ENCODE results near the gene HBE1.

The HBE1 gene

DNA sequence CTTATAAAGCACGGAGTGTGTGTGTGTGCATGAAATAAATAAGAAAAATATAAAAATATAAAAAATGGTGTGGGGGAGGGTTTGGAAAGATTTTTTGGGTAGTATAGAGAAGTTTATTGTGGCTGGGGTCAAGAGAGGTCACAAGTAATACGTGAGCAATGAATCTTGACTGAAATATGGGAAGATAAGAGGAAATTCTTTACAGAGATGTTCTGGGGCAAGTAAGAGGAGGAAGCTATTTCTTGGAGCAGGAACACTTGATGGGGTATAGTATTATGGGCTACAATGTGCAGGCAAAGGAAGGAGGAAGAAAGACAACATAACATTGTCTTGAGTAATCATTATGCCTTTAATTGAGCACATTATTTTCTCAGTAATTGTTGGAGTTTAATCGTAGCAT, 37.6 kb downstream of the HBE1 start:
- no peak for DNase-seq

DNA sequence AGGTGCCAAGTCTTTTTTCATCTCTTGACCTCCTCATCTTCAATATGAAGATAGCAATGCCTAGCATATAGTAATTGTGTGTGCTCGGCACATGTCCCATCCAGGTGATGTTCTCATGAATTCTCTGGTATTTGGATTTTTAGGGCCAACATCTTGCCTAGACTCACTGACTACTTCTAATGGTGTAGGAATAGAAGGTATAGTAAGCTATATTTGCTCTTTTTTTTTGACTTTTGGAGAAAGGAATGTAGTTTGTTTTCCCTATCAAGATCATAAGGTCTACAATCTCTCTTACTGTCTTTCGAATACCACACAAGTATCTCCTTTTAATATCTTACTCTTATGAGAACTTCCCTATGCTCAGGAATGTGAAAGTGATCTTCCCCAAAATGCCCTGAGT, 38.6 kb downstream of the HBE1 start:
- no peak for DNase-seq

DNA sequence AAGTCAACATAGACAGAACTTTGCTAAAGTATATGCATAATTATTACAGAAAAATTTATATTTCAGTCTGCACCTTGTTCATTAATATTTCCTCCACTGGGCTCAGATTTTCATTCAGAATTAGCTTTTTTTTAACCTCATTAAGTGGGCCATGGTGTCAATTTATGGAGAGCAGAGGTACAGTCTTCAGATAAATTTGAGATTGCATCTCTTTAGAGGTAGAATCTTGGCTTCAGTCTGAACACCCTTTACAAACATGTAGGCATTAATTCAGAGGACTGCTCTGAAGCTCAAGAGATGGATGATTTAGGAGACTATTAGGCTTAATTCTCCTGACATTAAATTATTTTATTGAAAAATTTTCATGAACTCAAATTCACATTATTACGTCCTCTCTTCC, 39.5 kb downstream of the HBE1 start:
- DNase-seq: no peak

DNA sequence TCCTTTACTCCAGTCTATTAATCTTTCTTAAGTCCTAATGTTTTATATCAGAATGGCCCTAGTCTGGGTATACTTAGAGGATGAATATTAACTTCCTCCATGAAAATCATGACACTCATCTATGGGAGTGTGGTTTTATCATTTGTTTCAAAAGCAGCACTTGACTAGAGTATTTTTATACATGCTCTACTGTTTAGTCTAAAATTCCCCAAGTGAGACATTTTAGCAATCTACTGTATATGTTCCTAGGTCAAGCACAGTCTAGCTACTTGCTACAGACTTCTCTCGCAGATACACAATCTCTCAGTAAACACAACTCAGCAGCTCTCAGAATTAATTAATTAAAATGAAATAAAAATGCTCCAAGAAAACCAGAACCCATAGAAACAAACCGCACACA, 39.9 kb downstream of the HBE1 start:
- DNase-seq: no peak

DNA sequence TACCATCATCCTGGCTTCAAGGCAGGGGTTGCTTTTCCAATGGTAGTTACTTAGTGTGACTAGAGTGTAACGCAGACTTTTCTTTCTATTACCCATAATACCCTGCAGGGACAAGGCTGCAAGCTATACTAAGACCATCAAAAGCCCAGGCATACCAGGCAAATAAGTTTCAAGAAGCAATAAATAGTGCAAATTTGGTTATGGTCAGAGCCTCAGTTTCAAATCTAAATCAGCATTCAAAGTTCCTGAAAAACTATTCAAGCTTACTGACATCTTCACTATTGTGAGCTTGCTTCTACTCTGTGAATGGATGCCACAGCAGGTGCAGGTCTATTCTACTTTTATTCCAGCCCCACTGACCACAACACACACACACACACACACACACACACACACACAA, 40.4 kb downstream of the HBE1 start:
- DNase-seq: no peak

DNA sequence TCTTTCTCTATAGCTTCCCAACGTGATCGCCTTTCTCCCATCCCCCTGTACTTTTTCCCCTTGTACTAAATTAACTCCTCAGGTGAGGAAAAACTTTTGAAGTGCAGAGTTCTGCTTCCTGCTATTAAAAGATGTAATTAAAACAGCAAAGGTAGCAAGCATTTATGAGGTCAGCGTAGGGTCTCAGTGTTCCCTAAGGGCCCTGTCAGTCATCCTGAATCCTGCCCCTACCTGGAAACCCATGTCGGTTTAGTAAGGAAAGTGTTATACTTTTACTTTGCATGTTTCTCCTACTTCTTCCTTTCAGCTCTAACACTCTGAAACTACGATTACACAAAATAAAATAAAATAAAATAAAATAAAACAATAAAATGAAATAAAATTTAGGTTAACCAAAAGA, 41.6 kb downstream of the HBE1 start:
- DNase-seq: no peak

DNA sequence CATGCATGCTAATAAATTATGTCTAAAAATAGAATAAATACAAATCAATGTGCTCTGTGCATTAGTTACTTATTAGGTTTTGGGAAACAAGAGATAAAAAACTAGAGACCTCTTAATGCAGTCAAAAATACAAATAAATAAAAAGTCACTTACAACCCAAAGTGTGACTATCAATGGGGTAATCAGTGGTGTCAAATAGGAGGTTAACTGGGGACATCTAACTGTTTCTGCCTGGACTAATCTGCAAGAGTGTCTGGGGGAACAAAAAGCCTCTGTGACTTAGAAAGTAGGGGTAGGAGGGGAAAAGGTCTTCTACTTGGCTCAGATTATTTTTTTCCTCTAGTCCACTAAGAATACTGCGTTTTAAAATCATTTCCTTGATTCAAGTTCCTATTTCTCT, 42.1 kb downstream of the HBE1 start:
- DNase-seq: no peak

DNA sequence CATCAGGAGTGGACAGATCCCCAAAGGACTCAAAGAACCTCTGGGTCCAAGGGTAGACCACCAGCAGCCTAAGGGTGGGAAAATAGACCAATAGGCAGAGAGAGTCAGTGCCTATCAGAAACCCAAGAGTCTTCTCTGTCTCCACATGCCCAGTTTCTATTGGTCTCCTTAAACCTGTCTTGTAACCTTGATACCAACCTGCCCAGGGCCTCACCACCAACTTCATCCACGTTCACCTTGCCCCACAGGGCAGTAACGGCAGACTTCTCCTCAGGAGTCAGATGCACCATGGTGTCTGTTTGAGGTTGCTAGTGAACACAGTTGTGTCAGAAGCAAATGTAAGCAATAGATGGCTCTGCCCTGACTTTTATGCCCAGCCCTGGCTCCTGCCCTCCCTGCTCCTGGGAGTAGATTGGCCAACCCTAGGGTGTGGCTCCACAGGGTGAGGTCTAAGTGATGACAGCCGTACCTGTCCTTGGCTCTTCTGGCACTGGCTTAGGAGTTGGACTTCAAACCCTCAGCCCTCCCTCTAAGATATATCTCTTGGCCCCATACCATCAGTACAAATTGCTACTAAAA, 42.9 kb downstream of the HBE1 start, which contains the start of gene HBB:
Gene HBB, minus strand, starts transcription at position 340 of the 579 bp plus-strand sequence. Its CDS starts 50 bp downstream, at position 290.
- DNase-seq: no peak

DNA sequence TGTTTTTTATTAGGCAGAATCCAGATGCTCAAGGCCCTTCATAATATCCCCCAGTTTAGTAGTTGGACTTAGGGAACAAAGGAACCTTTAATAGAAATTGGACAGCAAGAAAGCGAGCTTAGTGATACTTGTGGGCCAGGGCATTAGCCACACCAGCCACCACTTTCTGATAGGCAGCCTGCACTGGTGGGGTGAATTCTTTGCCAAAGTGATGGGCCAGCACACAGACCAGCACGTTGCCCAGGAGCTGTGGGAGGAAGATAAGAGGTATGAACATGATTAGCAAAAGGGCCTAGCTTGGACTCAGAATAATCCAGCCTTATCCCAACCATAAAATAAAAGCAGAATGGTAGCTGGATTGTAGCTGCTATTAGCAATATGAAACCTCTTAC, 44.3 kb downstream of the HBE1 start:
- DNase-seq: no peak

DNA sequence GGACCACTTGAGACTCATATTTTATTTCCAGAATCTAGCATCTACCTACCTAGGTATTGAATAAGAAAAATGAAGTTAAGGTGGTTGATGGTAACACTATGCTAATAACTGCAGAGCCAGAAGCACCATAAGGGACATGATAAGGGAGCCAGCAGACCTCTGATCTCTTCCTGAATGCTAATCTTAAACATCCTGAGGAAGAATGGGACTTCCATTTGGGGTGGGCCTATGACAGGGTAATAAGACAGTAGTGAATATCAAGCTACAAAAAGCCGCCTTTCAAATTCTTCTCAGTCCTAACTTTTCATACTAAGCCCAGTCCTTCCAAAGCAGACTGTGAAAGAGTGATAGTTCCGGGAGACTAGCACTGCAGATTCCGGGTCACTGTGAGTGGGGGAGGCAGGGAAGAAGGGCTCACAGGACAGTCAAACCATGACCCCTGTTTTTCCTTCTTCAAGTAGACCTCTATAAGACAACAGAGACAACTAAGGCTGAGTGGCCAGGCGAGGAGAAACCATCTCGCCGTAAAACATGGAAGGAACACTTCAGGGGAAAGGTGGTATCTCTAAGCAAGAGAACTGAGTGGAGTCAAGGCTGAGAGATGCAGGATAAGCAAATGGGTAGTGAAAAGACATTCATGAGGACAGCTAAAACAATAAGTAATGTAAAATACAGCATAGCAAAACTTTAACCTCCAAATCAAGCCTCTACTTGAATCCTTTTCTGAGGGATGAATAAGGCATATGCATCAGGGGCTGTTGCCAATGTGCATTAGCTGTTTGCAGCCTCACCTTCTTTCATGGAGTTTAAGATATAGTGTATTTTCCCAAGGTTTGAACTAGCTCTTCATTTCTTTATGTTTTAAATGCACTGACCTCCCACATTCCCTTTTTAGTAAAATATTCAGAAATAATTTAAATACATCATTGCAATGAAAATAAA, 44.9 kb downstream of the HBE1 start:
- no peak for DNase-seq

DNA sequence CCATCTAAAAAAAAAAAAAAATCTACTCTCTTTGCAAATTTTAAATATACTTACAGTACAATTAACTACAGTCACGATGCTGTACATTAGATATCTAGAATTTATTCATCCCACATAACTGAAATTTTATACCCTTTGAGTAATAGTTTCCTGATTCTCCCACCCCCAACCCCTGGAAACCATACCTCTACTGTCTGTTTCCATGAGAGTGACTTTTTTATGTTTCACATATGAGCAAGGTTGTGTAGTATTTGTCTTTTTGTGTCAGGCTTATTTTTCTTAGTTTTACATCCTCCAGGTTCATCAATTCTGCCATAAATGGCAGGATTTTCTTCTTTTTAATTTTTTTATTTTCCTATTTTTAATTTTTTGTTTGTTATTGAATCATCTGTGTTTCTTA, 46.1 kb downstream of the HBE1 start:
- DNase-seq: no peak

DNA sequence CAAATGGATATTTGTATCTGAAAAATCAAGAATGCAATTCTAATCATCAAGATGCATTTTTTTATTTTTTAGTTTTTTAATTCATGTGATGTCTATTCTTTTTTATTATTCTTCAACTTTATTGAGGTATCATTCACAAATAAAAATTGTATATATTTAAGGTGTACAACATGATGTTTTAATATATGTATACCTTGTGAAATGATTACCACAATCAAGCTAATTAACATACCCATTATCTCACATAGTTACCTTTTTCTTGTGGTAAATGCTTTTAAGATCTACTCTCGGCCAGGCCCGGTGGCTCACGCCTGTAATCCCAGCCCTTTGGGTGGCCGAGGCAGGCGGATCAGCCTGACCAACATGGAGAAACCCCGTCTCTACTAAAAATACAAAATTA, 46.6 kb downstream of the HBE1 start:
- no peak for DNase-seq

All from activated naive CD4-positive, alpha-beta T cell (primary cell).